GM12878 (cell line): Measurements from ENCODE around the gene DEFB126. TPM values are rescaled to one million over a fixed set of nuclear protein-coding genes. Genes with fewer than 3 reads are reported as not detected.
"Not testable (repeated sequence)": the region's sequence is repeated elsewhere in the genome, so short reads cannot be mapped to it uniquely, and the experiment has no call there.

Source experiments
- ATAC-seq: fragments of 200-7000 bp; cut with Tn5 transposase; 3 replicates; pipeline ENCODE4 v1.9.1; 2020; ENCODE audit warnings: mild to moderate bottlenecking, moderate library complexity
- BruUV-seq: library from RNA; stranded (reverse); fragments of 400-500 nt; replicated peaks from 2 replicates; lab custom pipeline; 2021; lab: Mats Ljungman, UMichigan
- CTCF ChIA-PET: fragments of 300-600 bp; sonication (Branson Sonifier 250); formaldehyde crosslinking; extraction: SDS; loops from one replicate; lab custom pipeline; 2021; ENCODE audit warnings: inconsistent platforms; lab: Yijun Ruan, JAX
- POLR2A ChIA-PET: fragments of 350-600 bp; formaldehyde crosslinking; extraction: SDS; loops from one replicate; lab custom pipeline; 2021; ENCODE audit warnings: inconsistent platforms; lab: Charles Lee
- RAD21 ChIA-PET: fragments of 300-600 bp; sonication (Branson Sonifier 250); formaldehyde crosslinking; loops from one replicate; lab custom pipeline; 2023; ENCODE audit warnings: antibody characterized with exemption; ENCODE audit not compliant: unreplicated experiment; lab: Charles Lee
- SMC1A ChIA-PET: fragments of 300-600 bp; sonication (Branson Sonifier 250); formaldehyde crosslinking; loops from one replicate; lab custom pipeline; 2023; ENCODE audit not compliant: unreplicated experiment, uncharacterized antibody; lab: Charles Lee
- DNase-seq: peaks from one replicate; pipeline ENCODE4 v3.0.0-alpha.2; 2011; ENCODE audit warnings: low read depth, low spot score
- FAIRE-seq: peaks from 3 replicates; lab custom pipeline; 2011; peaks lifted over from hg19 to GRCh38; lab: Jason Lieb, UNC
- H2AFZ ChIP-seq: 2 replicates; pipeline ENCODE4 v1.6.0; 2011; ENCODE audit warnings: low read depth, low read length, control low read depth; ENCODE audit not compliant: control insufficient read depth
- H3K27ac ChIP-seq: 2 replicates; pipeline ENCODE4 v1.5.1; 2011; ENCODE audit warnings: control low read depth; ENCODE audit not compliant: control insufficient read depth, insufficient read depth
- H3K27me3 ChIP-seq, 2 experiments: replicated peaks in 1 of 2; 2 replicates each; pipeline versions ENCODE4 v1.6.0 to v1.6.1; 2011; ENCODE audit warnings: low read length in 1 of 2; ENCODE audit not compliant: control insufficient read depth in 2 of 2, insufficient read depth in 2 of 2
- H3K36me3 ChIP-seq, 2 experiments: 2 replicates each; pipeline ENCODE4 v1.5.1; 2011; ENCODE audit warnings: low read length in 1 of 2; ENCODE audit not compliant: control insufficient read depth in 2 of 2, insufficient read depth in 2 of 2
- H3K4me1 ChIP-seq: 2 replicates; pipeline ENCODE4 v1.6.1; 2011; ENCODE audit warnings: mild to moderate bottlenecking, low read length, moderate library complexity, mixed read lengths; ENCODE audit not compliant: control insufficient read depth, insufficient read depth
- H3K4me2 ChIP-seq: 2 replicates; pipeline ENCODE4 v1.6.0; 2011; ENCODE audit warnings: control low read depth; ENCODE audit not compliant: control insufficient read depth, insufficient read depth
- H3K4me3 ChIP-seq: fragments of 200-600 bp; sonication (generic); 2 replicates; pipeline ENCODE4 v1.5.1; 2016
- H3K79me2 ChIP-seq: 2 replicates; pipeline ENCODE4 v1.6.0; 2011; ENCODE audit warnings: low read length; ENCODE audit not compliant: control insufficient read depth, insufficient read depth
- H3K9ac ChIP-seq: 2 replicates; pipeline ENCODE4 v1.8.0; 2011; ENCODE audit warnings: low read length, control low read depth, mixed read lengths; ENCODE audit not compliant: control insufficient read depth, insufficient read depth
- H3K9me3 ChIP-seq: replicated peaks from 3 replicates; pipeline ENCODE4 v1.5.1; 2011; ENCODE audit warnings: mild to moderate bottlenecking, low read length; ENCODE audit not compliant: control insufficient read depth, insufficient read depth
- H4K20me1 ChIP-seq: 2 replicates; pipeline ENCODE4 v1.6.0; 2011; ENCODE audit not compliant: control insufficient read depth, insufficient read depth
- DPF2 ChIP-seq: fragments of 450-650 bp; IDR thresholded peaks from 2 replicates; pipeline ENCODE4 v1.6.1; 2017; ENCODE audit warnings: mild to moderate bottlenecking
- ESRRA ChIP-seq: IDR thresholded peaks from 2 replicates; pipeline ENCODE4 v1.6.1; 2012; ENCODE audit warnings: mild to moderate bottlenecking, low read length, improper control_type of control experiment
- KLF5 ChIP-seq: fragments of 450-650 bp; IDR thresholded peaks from 2 replicates; pipeline ENCODE4 v1.6.1; 2014; ENCODE audit warnings: mild to moderate bottlenecking; ENCODE audit not compliant: partially characterized antibody
- MYB ChIP-seq: fragments of 150-350 bp; IDR thresholded peaks from 2 replicates; pipeline ENCODE4 v1.6.1; 2014; ENCODE audit warnings: mild to moderate bottlenecking, low read depth, low read length, borderline replicate concordance
- YBX1 ChIP-seq: fragments of 450-650 bp; IDR thresholded peaks from 2 replicates; pipeline ENCODE4 v1.6.1; 2016; ENCODE audit warnings: antibody characterized with exemption
- ZNF24 ChIP-seq: fragments of 450-650 bp; IDR thresholded peaks from 2 replicates; pipeline ENCODE4 v1.6.1; 2017; ENCODE audit warnings: antibody characterized with exemption, mild to moderate bottlenecking
- ZZZ3 ChIP-seq: IDR thresholded peaks from 2 replicates; pipeline ENCODE4 v1.6.1; 2011; ENCODE audit warnings: low read depth; ENCODE audit not compliant: control insufficient read depth, insufficient read length
- WGBS: methylation state at CpG from one replicate; pipeline ENCODE4 v1.1.6; 2016; ENCODE audit warnings: low lambda C conversion rate; ENCODE audit not compliant: insufficient replicate concordance, insufficient coverage; ENCODE audit errors: missing lambda C conversion rate; 5-methylcytosine and 5-hydroxymethylcytosine counted together
- in situ Hi-C: fragments of 300-500 bp; cut with MboI; formaldehyde crosslinking; loops from 9 replicates; pipeline ENCODE4 v1.14.3; 2018; ENCODE audit warnings: mixed read lengths
- intact Hi-C: fragments of 100-400 bp; cut with micrococcal nuclease; formaldehyde crosslinking; loops from one replicate; pipeline ENCODE4 v1.14.2; 2022; ENCODE audit not compliant: unreplicated experiment
- polyA plus RNA-seq, 11 experiments: library from polyadenylated mRNA; depleted of rRNA in 4 of 11; unstranded in 6 of 11; stranded (reverse) in 5 of 11; fragments of >200 nt; fragmentation: Nextera tagmentation in 4 of 11; fragmentation: Illumina TruSeq in 1 of 11; extraction: Ambion mirVana in 4 of 11; extraction: Trizol in 1 of 11; gene quantifications; 1 replicate in 1 of 11; 2 replicates in 10 of 11; pipeline versions ENCODE4 v1.2.1 to v1.2.3, GENCODE V29; 2011 to 2016; ENCODE audit warnings: inconsistent platforms in 2 of 11, missing spikeins in 2 of 11, low read depth in 1 of 11
- total RNA-seq, 4 experiments: library from RNA; depleted of rRNA in 3 of 4; stranded (reverse); fragments of >200 nt in 3 of 4; fragmentation: Illumina TruSeq in 1 of 4; extraction: Trizol in 1 of 4; gene quantifications; 2 replicates each; pipeline versions ENCODE4 v1.2.1 to v1.2.3, GENCODE V29; 2013 to 2021
- TF ChIP-seq, protein P1 (sequence below): fragments of 450-650 bp; IDR thresholded peaks from 2 replicates; pipeline ENCODE4 v1.6.1; 2017; ENCODE audit warnings: borderline replicate concordance

The DEFB126 gene
- total and polyA plus RNA-seq, 10 of the 15 experiments (the other 5 are each of a cell fraction or from before 2014, with no cell fraction given): not detected

- FAIRE-seq (no peak), ATAC-seq (no peak)
- intact Hi-C loops: no loop called here
- H3K79me2 ChIP-seq: no peaks in the 10 kb centered on the region
- H4K20me1 ChIP-seq: no peaks in the 10 kb centered on the region
- in situ Hi-C loops: no loop called here
- SMC1A ChIA-PET: interaction anchor here (1.1 kb wide), 1 partner anchor 78 kb away, joined by 3 read pairs; no protein-coding TSS in a partner anchor
- H3K27ac ChIP-seq: no peak overlapping the region
- H2AFZ ChIP-seq: no peak overlapping the region
- H3K9me3 ChIP-seq: no peaks in the 10 kb centered on the region; the same call in 2 of the 3 replicates
- H3K36me3 ChIP-seq: no peaks in the 10 kb centered on the region
- no peak overlapping the region for H3K9ac ChIP-seq
- H3K4me3 ChIP-seq: no peak overlapping the region
- no peaks in the 10 kb centered on the region for H3K27me3 ChIP-seq
- RAD21 ChIA-PET: no interaction called here
- no peaks in the 10 kb centered on the region for H3K4me1 ChIP-seq
- TF ChIP-seq MYB (no peak), KLF5 (no peak), YBX1 (no peak), DPF2 (no peak), ZNF24 (no peak), ZZZ3 (no peak), ESRRA (no peak)
- TF ChIP-seq, protein P1, sequence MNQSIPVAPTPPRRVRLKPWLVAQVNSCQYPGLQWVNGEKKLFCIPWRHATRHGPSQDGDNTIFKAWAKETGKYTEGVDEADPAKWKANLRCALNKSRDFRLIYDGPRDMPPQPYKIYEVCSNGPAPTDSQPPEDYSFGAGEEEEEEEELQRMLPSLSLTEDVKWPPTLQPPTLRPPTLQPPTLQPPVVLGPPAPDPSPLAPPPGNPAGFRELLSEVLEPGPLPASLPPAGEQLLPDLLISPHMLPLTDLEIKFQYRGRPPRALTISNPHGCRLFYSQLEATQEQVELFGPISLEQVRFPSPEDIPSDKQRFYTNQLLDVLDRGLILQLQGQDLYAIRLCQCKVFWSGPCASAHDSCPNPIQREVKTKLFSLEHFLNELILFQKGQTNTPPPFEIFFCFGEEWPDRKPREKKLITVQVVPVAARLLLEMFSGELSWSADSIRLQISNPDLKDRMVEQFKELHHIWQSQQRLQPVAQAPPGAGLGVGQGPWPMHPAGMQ: no peak
- TF ChIP-seq, all 136 proteins: peak for 0
- DNase-seq: no peak
- POLR2A ChIA-PET: no interaction called here
- CTCF ChIA-PET: no interaction called here
- H3K4me2 ChIP-seq: no peak overlapping the region
- BruUV-seq: no TSS peak
These were observed 24.9 kb upstream of the DEFB126 start for GRCh38 chr20:117518-117917.

DNA sequence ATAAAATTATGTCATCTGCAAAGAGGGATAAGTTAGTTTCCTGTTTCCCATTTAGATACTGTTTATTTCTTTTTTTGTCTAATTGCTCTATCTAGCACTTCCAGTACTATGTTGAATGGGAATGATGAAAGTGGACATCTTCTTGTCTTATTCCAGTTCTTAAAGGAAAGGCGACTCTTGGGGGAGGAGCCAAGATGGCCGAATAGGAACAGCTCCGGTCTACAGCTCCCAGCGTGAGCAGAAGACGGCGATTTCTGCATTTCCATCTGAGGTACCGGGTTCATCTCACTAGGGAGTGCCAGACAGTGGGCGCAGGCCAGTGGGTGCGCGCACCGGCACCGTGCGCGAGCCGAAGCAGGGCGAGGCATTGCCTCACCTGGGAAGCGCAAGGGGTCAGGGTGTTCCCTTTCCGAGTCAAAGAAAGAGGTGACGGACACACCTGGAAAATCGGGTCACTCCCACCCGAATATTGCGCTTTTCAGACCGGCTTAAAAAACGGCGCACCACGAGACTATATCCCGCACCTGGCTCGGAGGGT is 12.5 kb upstream of the DEFB126 start:
- CTCF ChIA-PET, H2AFZ ChIP-seq, DNase-seq, H3K9me3 ChIP-seq, H3K9ac ChIP-seq, H3K27ac ChIP-seq, SMC1A ChIA-PET, BruUV-seq, POLR2A ChIA-PET, in situ Hi-C loops, H3K4me2 ChIP-seq, H3K27me3 ChIP-seq, H3K4me3 ChIP-seq, ATAC-seq, intact Hi-C loops, H3K79me2 ChIP-seq, H3K4me1 ChIP-seq, FAIRE-seq, RAD21 ChIA-PET, H3K36me3 ChIP-seq, H4K20me1 ChIP-seq: not testable (repeated sequence)
- WGBS: 71% methylated on average over 22 of the region's 28 CpGs
